MCF 10A (cell line): ENCODE data around the gene EHMT2. TPM values are rescaled to one million over a fixed set of nuclear protein-coding genes. Genes with fewer than 3 reads are reported as not detected.
"Not testable (repeated sequence)": the region's sequence is repeated elsewhere in the genome, so short reads cannot be mapped to it uniquely, and the experiment has no call there.

Source experiments
- BruUV-seq: library from RNA; stranded (reverse); fragments of 400-500 nt; replicated peaks from 2 replicates; lab custom pipeline; 2021; lab: Mats Ljungman, UMichigan
- CTCF ChIA-PET: fragments of 300-600 bp; sonication (Branson Sonifier 250); formaldehyde crosslinking; extraction: SDS; loops from one replicate; lab custom pipeline; 2021; ENCODE audit warnings: antibody characterized with exemption, inconsistent platforms; lab: Yijun Ruan, JAX
- POLR2A ChIA-PET: fragments of 300-600, 350-650 bp; sonication (Branson Sonifier 250); formaldehyde crosslinking; extraction: SDS; loops from one replicate; lab custom pipeline; 2020; ENCODE audit warnings: antibody characterized with exemption, inconsistent platforms; lab: Yijun Ruan, JAX
- DNase-seq: peaks from one replicate; pipeline ENCODE4 v3.0.0-alpha.2; 2018; ENCODE audit not compliant: unreplicated experiment
- H3K27ac Mint-ChIP-seq: one replicate; pipeline ENCODE4 v1.8.0; 2022; ENCODE audit warnings: mild to moderate bottlenecking, low read depth, mixed read lengths; ENCODE audit not compliant: unreplicated experiment
- H3K27me3 Mint-ChIP-seq: one replicate; pipeline ENCODE4 v1.8.0; 2022; ENCODE audit warnings: mixed read lengths; ENCODE audit not compliant: insufficient read depth, unreplicated experiment
- H3K36me3 Mint-ChIP-seq: one replicate; pipeline ENCODE4 v1.8.0; 2022; ENCODE audit warnings: mild to moderate bottlenecking, moderate library complexity, mixed read lengths; ENCODE audit not compliant: insufficient read depth, unreplicated experiment
- H3K4me1 Mint-ChIP-seq: one replicate; pipeline ENCODE4 v1.8.0; 2022; ENCODE audit warnings: mixed read lengths; ENCODE audit not compliant: insufficient read depth, unreplicated experiment
- H3K4me3 Mint-ChIP-seq: one replicate; pipeline ENCODE4 v1.8.0; 2022; ENCODE audit warnings: mild to moderate bottlenecking, moderate library complexity, mixed read lengths; ENCODE audit not compliant: unreplicated experiment
- H3K9me3 Mint-ChIP-seq: one replicate; pipeline ENCODE4 v1.8.0; 2022; ENCODE audit warnings: mixed read lengths; ENCODE audit not compliant: unreplicated experiment
- CTCF ChIP-seq: fragments of 200-600 bp; IDR thresholded peaks from one replicate; pipeline ENCODE4 v1.8.0; 2022; ENCODE audit warnings: antibody characterized with exemption, mild to moderate bottlenecking; ENCODE audit not compliant: unreplicated experiment
- intact Hi-C: fragments of 100-400 bp; cut with micrococcal nuclease; formaldehyde crosslinking; loops from 2 replicates; pipeline ENCODE4 v1.14.1; 2022
- total RNA-seq: library from RNA; stranded (reverse); gene quantifications from 2 replicates; pipeline ENCODE4 v1.2.3, GENCODE V29; 2022

EHMT2 gene
- total RNA-seq, 1 experiment from 2014 or later = 20.2 TPM

DNA sequence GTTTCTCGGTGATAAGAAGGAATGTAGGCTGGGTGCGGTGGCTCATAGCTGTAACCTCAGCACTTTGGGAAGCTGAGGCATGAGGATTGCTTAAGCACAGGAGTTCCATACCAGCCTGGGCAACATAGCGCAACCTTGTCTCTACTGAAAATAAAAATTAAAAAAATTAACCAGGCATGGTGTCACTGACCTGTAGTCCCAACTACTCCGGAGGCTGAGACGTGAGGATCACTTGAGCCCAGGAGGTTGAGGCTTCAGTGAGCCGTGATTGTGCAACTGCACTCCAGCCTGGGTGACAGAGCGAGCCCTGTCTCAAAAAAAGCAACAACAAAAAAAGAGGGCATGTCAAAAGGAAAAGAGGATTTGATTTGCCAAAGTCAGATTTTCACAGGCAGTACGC lies 38.8 kb downstream of the EHMT2 start:
- CTCF ChIA-PET = interaction anchor here (0.6 to 1.2 kb wide), 3 partner anchors 29 to 166 kb away, joined by 3 read pairs; no protein-coding TSS in a partner anchor
- Mint-ChIP-seq H3K4me1 (peaks cover 10% of the 10 kb centered on the region), H3K4me3 (no peak overlapping the region), H3K27me3 (no peaks in the 10 kb centered on the region), H3K27ac (no peak overlapping the region), H3K36me3 (peaks cover 40% of the 10 kb centered on the region), H3K9me3 (no peaks in the 10 kb centered on the region)
- no peak for TF ChIP-seq CTCF
- no TSS peak for BruUV-seq
- POLR2A ChIA-PET = interaction anchor here (0.6 kb wide), 2 partner anchors 49 to 316 kb away, joined by 3 to 4 read pairs; no protein-coding TSS in a partner anchor
- intact Hi-C loops = no loop called here
- no peak for DNase-seq

DNA sequence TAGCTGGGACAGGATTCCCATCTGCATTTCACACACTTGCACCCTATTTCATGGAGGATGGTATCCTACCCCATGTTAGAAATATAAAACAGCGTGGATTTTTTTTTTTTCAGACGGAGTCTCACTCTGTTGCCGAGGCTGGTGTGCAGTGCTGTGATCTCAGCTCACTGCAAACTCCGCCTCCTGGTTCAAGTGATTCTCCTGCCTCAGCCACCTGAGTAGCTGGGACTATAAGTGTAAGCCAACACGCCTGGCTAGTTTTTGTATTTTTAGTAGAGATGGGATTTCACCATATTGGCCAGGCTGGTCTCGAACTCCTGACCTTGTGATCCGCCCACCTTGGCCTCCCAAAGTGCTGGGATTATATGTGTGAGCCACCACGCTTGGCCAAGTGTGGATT lies 39.7 kb downstream of the EHMT2 start:
- BruUV-seq, H3K4me3 Mint-ChIP-seq: not testable (repeated sequence)

DNA sequence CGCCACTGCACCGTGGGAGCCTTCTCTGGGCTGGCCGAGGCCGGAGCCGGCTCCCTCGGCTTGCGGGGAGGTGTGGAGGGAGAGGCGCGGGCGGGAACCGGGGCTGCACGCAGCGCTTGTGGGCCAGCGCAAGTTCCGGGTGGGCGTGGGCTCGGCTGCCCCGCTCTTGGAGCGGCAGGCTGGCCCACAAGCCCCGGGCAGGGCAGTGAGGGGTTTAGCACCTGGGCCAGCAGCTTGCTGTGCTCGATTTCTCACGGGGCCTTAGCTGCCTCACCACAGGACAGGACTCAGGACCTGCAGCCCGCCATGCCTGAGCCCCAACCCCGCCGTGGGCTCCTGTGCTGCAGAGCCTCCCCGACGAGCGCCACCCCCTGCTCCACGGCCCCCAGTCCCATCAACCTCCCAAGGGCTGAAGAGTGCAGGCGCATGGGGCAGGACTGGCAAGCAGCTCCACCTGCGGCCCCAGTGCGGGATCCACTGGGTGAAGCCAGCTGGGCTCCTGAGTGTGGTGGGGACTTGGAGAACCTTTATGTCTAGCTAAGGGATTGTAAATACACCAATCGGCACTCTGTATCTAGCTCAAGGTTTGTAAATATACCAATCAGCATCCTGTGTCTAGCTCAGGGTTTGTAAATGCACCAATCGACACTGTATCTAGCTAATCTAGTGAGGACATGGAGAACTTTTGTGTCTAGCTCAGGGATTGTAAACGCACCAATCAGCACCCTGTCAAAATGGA lies 45.3 kb downstream of the EHMT2 start:
- POLR2A ChIA-PET = interaction anchor here (0.6 kb wide), 1 partner anchor 310 kb away, joined by 3 read pairs; no protein-coding TSS in a partner anchor
- intact Hi-C loops, CTCF ChIA-PET, DNase-seq, H3K27ac Mint-ChIP-seq, BruUV-seq, H3K4me3 Mint-ChIP-seq, H3K9me3 Mint-ChIP-seq, H3K36me3 Mint-ChIP-seq, H3K4me1 Mint-ChIP-seq, H3K27me3 Mint-ChIP-seq: not testable (repeated sequence)

More for the DNA sequence above, 39.7 kb downstream of the EHMT2 start:
- DNase-seq, H3K4me1 Mint-ChIP-seq, H3K9me3 Mint-ChIP-seq, intact Hi-C loops, H3K27me3 Mint-ChIP-seq, H3K27ac Mint-ChIP-seq: not testable (repeated sequence)
- CTCF ChIA-PET = interaction anchor here (0.5 to 0.6 kb wide), 2 partner anchors 24 to 866 kb away, joined by 3 to 4 read pairs; no protein-coding TSS in a partner anchor
- POLR2A ChIA-PET = interaction anchor here (0.6 to 0.7 kb wide), 2 partner anchors 19 to 50 kb away, joined by 3 to 4 read pairs; no protein-coding TSS in a partner anchor
- H3K36me3 Mint-ChIP-seq = peaks cover 39% of the 10 kb centered on the region

DNA sequence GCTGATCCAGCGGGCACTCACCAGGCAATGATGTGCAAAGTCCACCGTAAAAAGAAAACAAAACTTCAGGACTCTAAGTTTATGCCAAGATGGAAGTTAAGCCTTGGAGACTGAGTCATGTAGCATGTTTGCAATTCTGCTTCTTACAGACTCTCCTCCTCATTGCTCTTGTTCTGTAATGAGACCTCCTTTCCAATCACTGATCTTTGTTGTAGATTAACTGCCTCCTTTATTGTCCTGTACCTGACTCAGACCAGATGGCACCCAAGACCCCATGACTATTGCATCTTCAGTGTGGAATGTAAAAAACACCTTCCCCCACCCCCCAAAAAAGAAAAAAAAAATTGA lies 46.0 kb downstream of the EHMT2 start:
- H3K36me3 Mint-ChIP-seq = no peaks in the 10 kb centered on the region
- POLR2A ChIA-PET = no interaction called here
- CTCF ChIA-PET = interaction anchor here (0.6 to 0.9 kb wide), 2 partner anchors 45 to 81 kb away, joined by 3 to 4 read pairs; no protein-coding TSS in a partner anchor
- no peak for DNase-seq
- no peaks in the 10 kb centered on the region for H3K4me1 Mint-ChIP-seq
- no peaks in the 10 kb centered on the region for H3K9me3 Mint-ChIP-seq
- H3K27ac Mint-ChIP-seq = no peak overlapping the region
- intact Hi-C loops = no loop called here
- TF ChIP-seq CTCF = no peak
- H3K27me3 Mint-ChIP-seq = no peaks in the 10 kb centered on the region
- H3K4me3 Mint-ChIP-seq = no peak overlapping the region
- no TSS peak for BruUV-seq
